Retinal pigment epithelial cell (primary cell): ENCODE measurements around the gene AMZ1.

Experiments used
- DNase-seq: peaks from one replicate; pipeline ENCODE4 v3.0.0-alpha.2; 2010; ENCODE audit warnings: low read depth
- H3K4me3 ChIP-seq: 2 replicates; pipeline ENCODE4 v1.5.1; 2011; ENCODE audit warnings: mild to moderate bottlenecking, low read length, control low read depth, moderate library complexity
- CTCF ChIP-seq: conservative IDR thresholded peaks from 2 replicates; pipeline ENCODE4 v1.5.1; 2011; ENCODE audit warnings: low read depth, low read length, control low read depth, inconsistent platforms

AMZ1 gene

GRCh38 chr7:2699289-2699620 is 11.3 kb downstream of the AMZ1 start:
- no peak for DNase-seq
- no peak overlapping the region for H3K4me3 ChIP-seq
- TF ChIP-seq CTCF = no peak

GRCh38 chr7:2700141-2700850 is 12.3 kb downstream of the AMZ1 start:
- TF ChIP-seq CTCF = no peak
- no peak overlapping the region for H3K4me3 ChIP-seq

GRCh38 chr7:2701424-2701823 is 13.4 kb downstream of the AMZ1 start:
- no peak overlapping the region for H3K4me3 ChIP-seq
- no peak for DNase-seq
- TF ChIP-seq CTCF = no peak

More at GRCh38 chr7:2700141-2700850, 12.3 kb downstream of the AMZ1 start:
- no peak for DNase-seq

- TF ChIP-seq CTCF = no peak
- H3K4me3 ChIP-seq = no peak overlapping the region
- peak; percentile 19 for DNase-seq
These were observed 14.0 kb downstream of the AMZ1 start for GRCh38 chr7:2701832-2702593.

- H3K4me3 ChIP-seq = no peak overlapping the region
- no peak for DNase-seq
- TF ChIP-seq CTCF = no peak
These were observed 14.6 kb downstream of the AMZ1 start for GRCh38 chr7:2702594-2702957.

- H3K4me3 ChIP-seq = no peak overlapping the region
- DNase-seq = no peak
- no peak for TF ChIP-seq CTCF
These were observed 17.5 kb downstream of the AMZ1 start for GRCh38 chr7:2705371-2706096.
